ENCODE measurements around the gene OVOL3.
"Not testable (repeated sequence)": the region's sequence is repeated elsewhere in the genome, so short reads cannot be mapped to it uniquely, and the experiment has no call there.

Gene OVOL3

GRCh38 chr19:36134867-36135266 is 23.9 kb downstream of the OVOL3 start:
- not testable (repeated sequence) for DNase-seq (ENCODE audit: low spot score)

- DNase-seq (ENCODE audit: low spot score) = no peak
Observed at GRCh38 chr19:36136964-36137686, 26.2 kb downstream of the OVOL3 start.

GRCh38 chr19:36139120-36139472 is 28.2 kb downstream of the OVOL3 start:
- no peak for DNase-seq (ENCODE audit: low spot score)

GRCh38 chr19:36139473-36140303 is 28.7 kb downstream of the OVOL3 start, which contains the start of gene CAPNS1:
Gene CAPNS1 (plus strand): TSS chr19:36140066. CDS start chr19:36141012, 946 bp downstream.
- peak; percentile 94 for DNase-seq (ENCODE audit: low spot score)

- no peak for DNase-seq (ENCODE audit: low spot score)
Observed at GRCh38 chr19:36140304-36141038, 29.5 kb downstream of the OVOL3 start.

- peak; percentile 69 for DNase-seq (ENCODE audit: low spot score)
Observed at GRCh38 chr19:36141039-36141927, 30.3 kb downstream of the OVOL3 start.

GRCh38 chr19:36142046-36142445 is 31.1 kb downstream of the OVOL3 start:
- no peak for DNase-seq (ENCODE audit: low spot score)

- DNase-seq (ENCODE audit: low spot score) = no peak
Observed at GRCh38 chr19:36142496-36142895, 31.6 kb downstream of the OVOL3 start.

- no peak for DNase-seq (ENCODE audit: low spot score)
Observed at GRCh38 chr19:36144624-36145023, 33.7 kb downstream of the OVOL3 start.

GRCh38 chr19:36149673-36150406 is 38.9 kb downstream of the OVOL3 start:
- no peak for DNase-seq (ENCODE audit: low spot score)

GRCh38 chr19:36150586-36150985 is 39.6 kb downstream of the OVOL3 start:
- DNase-seq (ENCODE audit: low spot score) = no peak

- DNase-seq (ENCODE audit: low spot score) = no peak
Observed at GRCh38 chr19:36151144-36152018, 40.4 kb downstream of the OVOL3 start.

GRCh38 chr19:36152019-36152351 is 41.0 kb downstream of the OVOL3 start:
- DNase-seq (ENCODE audit: low spot score) = no peak

GRCh38 chr19:36152352-36153091 is 41.6 kb downstream of the OVOL3 start, which contains the start of gene COX7A1:
Gene COX7A1 (minus strand): TSS chr19:36152447. CDS start chr19:36152407, 40 bp downstream.
- no peak for DNase-seq (ENCODE audit: low spot score)

- DNase-seq (ENCODE audit: low spot score) = no peak
Observed at GRCh38 chr19:36153126-36153525, 42.2 kb downstream of the OVOL3 start.

GRCh38 chr19:36160821-36161596 is 50.1 kb downstream of the OVOL3 start:
- no peak for DNase-seq (ENCODE audit: low spot score)

Data from pons (tissue), 1 donor.